ENCODE measurements around the gene MYO9B. TPM values are rescaled to one million over a fixed set of nuclear protein-coding genes. Genes with fewer than 3 reads are reported as not detected.

The MYO9B gene
- polyA plus RNA-seq, 3 donors, result 5.9 to 366 (median 7.5) TPM

DNA sequence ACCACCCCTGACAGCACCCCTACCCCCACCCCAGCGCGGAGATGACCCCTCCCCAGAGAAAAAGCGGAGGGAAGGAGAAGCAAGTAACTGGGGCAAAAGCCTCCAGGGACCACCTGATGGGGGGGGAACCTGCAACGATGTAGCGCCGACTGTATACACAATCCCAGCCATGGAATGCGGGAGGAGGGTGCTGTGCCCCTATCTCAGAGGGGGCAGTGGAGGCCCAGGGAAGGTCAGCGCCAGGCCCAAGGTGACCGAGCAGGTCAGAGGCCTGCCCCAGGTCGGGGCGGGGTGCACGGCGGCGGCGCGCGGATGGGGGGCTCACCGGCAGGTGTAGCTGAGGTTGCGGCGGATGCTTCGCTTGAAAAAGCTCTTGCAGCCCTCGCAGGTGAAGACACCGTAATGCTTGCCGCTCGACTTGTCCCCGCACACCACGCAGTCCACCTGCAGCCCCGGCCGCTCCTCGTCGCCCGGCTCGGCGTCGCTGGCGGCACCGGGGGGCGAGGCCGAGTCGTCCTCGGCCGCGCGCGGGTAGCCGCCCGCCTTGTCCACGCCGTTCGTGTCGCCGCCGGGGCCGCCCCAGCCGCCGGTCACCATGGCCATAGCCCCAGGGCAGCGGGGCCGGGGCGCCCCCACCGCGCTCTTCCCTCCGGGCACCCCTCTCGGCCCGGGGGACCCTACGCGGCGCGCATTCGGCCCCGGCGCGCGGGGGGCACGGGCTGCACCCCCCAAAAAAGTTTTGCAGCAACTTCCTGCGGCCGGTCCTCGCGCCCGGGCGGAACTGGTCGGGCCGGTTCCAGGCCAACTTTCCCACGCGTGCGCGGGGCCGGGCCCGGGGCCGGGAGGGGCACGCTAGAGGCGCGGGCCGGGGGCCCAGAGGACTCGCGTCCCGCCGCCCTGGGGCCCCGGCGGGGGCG is 169.3 kb downstream of the MYO9B start:
- intact Hi-C loops (cut with micrococcal nuclease), result no loop called here
- TF ChIP-seq, protein P1, sequence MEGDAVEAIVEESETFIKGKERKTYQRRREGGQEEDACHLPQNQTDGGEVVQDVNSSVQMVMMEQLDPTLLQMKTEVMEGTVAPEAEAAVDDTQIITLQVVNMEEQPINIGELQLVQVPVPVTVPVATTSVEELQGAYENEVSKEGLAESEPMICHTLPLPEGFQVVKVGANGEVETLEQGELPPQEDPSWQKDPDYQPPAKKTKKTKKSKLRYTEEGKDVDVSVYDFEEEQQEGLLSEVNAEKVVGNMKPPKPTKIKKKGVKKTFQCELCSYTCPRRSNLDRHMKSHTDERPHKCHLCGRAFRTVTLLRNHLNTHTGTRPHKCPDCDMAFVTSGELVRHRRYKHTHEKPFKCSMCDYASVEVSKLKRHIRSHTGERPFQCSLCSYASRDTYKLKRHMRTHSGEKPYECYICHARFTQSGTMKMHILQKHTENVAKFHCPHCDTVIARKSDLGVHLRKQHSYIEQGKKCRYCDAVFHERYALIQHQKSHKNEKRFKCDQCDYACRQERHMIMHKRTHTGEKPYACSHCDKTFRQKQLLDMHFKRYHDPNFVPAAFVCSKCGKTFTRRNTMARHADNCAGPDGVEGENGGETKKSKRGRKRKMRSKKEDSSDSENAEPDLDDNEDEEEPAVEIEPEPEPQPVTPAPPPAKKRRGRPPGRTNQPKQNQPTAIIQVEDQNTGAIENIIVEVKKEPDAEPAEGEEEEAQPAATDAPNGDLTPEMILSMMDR (IDR thresholded peaks at IDR 0.05), result no peak
- 3% methylated on average over 99 of the region's 100 CpGs for WGBS (ENCODE audit: insufficient coverage)
- peak overlapping the region; percentile 85 for H3K4me2 ChIP-seq (replicated peaks; ENCODE audit: extremely low read depth, low read length, poor library complexity, severe bottlenecking)
- peak overlapping the region; percentile 68 for H2AFZ ChIP-seq (ENCODE audit: insufficient read depth, low read depth, low read length, poor library complexity, severe bottlenecking)
- no peak for DNase-seq
- H3K27ac ChIP-seq (ENCODE audit: low read depth in 1 of 2, low read length in 2 of 2), result no peak overlapping the region
- Mint-ChIP-seq H3K9me3 (peaks cover 0 to 6% (median 3%) of the 10 kb centered on the region in 7 donors), H3K4me1 (peaks cover 26% of the 10 kb centered on the region), H3K27ac (peak overlapping the region in 2 of 7 donors; percentile 6 to 78), H3K36me3 (peaks cover 0 to 2% of the 10 kb centered on the region in 2 donors), H3K4me3 (peak overlapping the region; percentile 76 to 82), H3K27me3 (ENCODE audit: low read depth in 3 of 3) (peaks cover 11 to 21% (median 19%) of the 10 kb centered on the region in 3 donors)
- peaks cover 31% of the 10 kb centered on the region for H4K20me1 ChIP-seq (ENCODE audit: insufficient read depth, low read length)
- peaks cover 6% of the 10 kb centered on the region for H3K79me2 ChIP-seq (ENCODE audit: insufficient read depth, low read length)
- peaks cover 0 to 7% of the 10 kb centered on the region in 2 donors for H3K27me3 ChIP-seq (ENCODE audit: control insufficient read depth in 2 of 2, insufficient read depth in 2 of 2, low read length in 2 of 2)
- H3K9me3 ChIP-seq (replicated peaks in 1 of 2; ENCODE audit: control insufficient read depth in 1 of 2, insufficient read depth in 1 of 2, low read length in 2 of 2), result no peaks in the 10 kb centered on the region
- H3K36me3 ChIP-seq (replicated peaks in 1 of 2; ENCODE audit: control insufficient read depth in 1 of 2, insufficient read depth in 2 of 2, low read length in 2 of 2), result no peaks in the 10 kb centered on the region
- H3K9ac ChIP-seq (ENCODE audit: insufficient read depth, low read length, poor library complexity, severe bottlenecking), result peak overlapping the region; percentile 46
- peak overlapping the region; percentile 16 to 76 (median 35) for H3K4me3 ChIP-seq (replicated peaks in 1 of 3; ENCODE audit: low read depth in 2 of 3, low read length in 3 of 3)
- H3K4me1 ChIP-seq (ENCODE audit: control insufficient read depth in 1 of 2, insufficient read depth in 2 of 2, low read length in 2 of 2), result peaks cover 20 to 32% of the 10 kb centered on the region in 2 donors

DNA sequence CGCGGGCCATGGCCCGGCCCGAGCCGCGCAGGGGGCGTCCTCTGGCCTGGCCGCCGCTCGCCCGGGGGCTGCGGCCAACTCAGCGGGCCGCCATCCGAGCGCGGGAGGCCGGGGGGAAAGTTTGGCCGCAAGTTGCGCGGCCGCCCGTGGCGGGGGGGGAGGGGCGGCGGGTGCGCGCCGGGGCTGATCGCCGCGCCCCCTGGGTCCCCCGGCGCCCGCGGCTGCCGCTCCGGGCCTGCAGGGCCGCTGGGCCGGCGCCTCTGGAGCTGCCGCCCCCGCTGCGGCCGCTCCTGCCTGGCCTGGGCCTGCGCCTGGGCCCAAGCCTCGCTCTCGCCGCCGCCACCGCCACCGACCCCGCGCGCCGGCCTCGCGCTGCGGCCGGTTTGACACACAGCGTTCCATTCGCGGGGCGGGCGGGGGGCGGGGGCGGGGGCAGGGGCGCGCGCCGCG is 170.0 kb downstream of the MYO9B start, which contains the start of gene NR2F6:
Gene NR2F6, minus strand, starts transcription at position 385 of the 450 bp plus-strand sequence. CDS start 699 bp downstream, outside the sequence.
- Mint-ChIP-seq H3K36me3 (peaks cover 0 to 1% of the 10 kb centered on the region in 2 donors), H3K4me1 (peaks cover 26% of the 10 kb centered on the region), H3K4me3 (peak within 1 kb of the TSS; percentile 95), H3K27me3 (ENCODE audit: low read depth in 3 of 3) (peaks cover 11 to 21% (median 19%) of the 10 kb centered on the region in 3 donors), H3K27ac (peak within 1 kb of the TSS; percentile 69 to 95 (median 86)), H3K9me3 (peaks cover 0 to 6% (median 3%) of the 10 kb centered on the region in 7 donors)
- Histone ChIP-seq H3K9me3 (replicated peaks in 1 of 2; ENCODE audit: control insufficient read depth in 1 of 2, insufficient read depth in 1 of 2, low read length in 2 of 2) (no peaks in the 10 kb centered on the region), H3K27ac (ENCODE audit: low read depth in 1 of 2, low read length in 2 of 2) (peak within 1 kb of the TSS; percentile 16 to 58), H4K20me1 (ENCODE audit: insufficient read depth, low read length) (peaks cover 24% of the 10 kb centered on the region), H3K4me1 (ENCODE audit: control insufficient read depth in 1 of 2, insufficient read depth in 2 of 2, low read length in 2 of 2) (peaks cover 20 to 32% of the 10 kb centered on the region in 2 donors), H2AFZ (ENCODE audit: insufficient read depth, low read depth, low read length, poor library complexity, severe bottlenecking) (peak within 1 kb of the TSS; percentile 79), H3K4me2 (replicated peaks; ENCODE audit: extremely low read depth, low read length, poor library complexity, severe bottlenecking) (peak within 1 kb of the TSS; percentile 97), H3K4me3 (replicated peaks in 1 of 3; ENCODE audit: low read depth in 2 of 3, low read length in 3 of 3) (peak within 1 kb of the TSS; percentile 61 to 86 (median 69)), H3K27me3 (ENCODE audit: control insufficient read depth in 2 of 2, insufficient read depth in 2 of 2, low read length in 2 of 2) (peaks cover 0 to 7% of the 10 kb centered on the region in 2 donors), H3K79me2 (ENCODE audit: insufficient read depth, low read length) (peaks cover 6% of the 10 kb centered on the region), H3K9ac (ENCODE audit: insufficient read depth, low read length, poor library complexity, severe bottlenecking) (peak within 1 kb of the TSS; percentile 53), H3K36me3 (replicated peaks in 1 of 2; ENCODE audit: control insufficient read depth in 1 of 2, insufficient read depth in 2 of 2, low read length in 2 of 2) (no peaks in the 10 kb centered on the region)
- intact Hi-C loops (cut with micrococcal nuclease), result no loop called here
- WGBS (ENCODE audit: insufficient coverage), result under 1% methylated on average over 47 of the region's 72 CpGs
- TF ChIP-seq, protein P1 (IDR thresholded peaks at IDR 0.05), result no peak
- no peak for DNase-seq

Measured in CD14-positive monocyte (primary cell).